T follicular helper cell (primary cell): ENCODE data around the gene ACVR1.
"Not testable (repeated sequence)": the region's sequence is repeated elsewhere in the genome, so short reads cannot be mapped to it uniquely, and the experiment has no call there.

Experiments
- DNase-seq: peaks from one replicate; pipeline ENCODE4 v3.0.0-alpha.2; 2020; ENCODE audit warnings: low read depth

The ACVR1 gene

GRCh38 chr2:157826644-157827043, 49.5 kb downstream of the ACVR1 start:
- not testable (repeated sequence) for DNase-seq

- no peak for DNase-seq
These were observed 50.2 kb downstream of the ACVR1 start for GRCh38 chr2:157825885-157826284.

- DNase-seq: no peak
These were observed 53.1 kb downstream of the ACVR1 start for GRCh38 chr2:157822993-157823392.

DNA sequence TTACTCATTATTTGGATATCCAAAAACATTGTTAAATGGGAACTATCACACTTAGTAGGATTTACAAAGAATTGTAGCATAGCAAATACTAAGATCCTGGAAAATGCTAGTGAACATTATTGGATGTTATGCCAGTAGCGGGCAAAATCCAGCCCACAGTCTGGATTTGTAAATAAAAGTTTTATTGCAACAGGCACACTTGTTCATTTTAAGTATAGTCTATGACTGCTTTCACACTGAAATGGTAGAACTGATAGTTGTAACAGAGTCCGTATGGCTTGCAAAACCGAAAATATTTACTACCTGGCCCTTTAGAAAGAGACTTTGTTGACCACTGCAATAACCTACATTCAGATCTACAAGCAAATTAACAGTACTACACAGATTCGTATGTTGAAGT, 53.6 kb downstream of the ACVR1 start:
- DNase-seq: no peak

- DNase-seq: no peak
These were observed 54.5 kb downstream of the ACVR1 start for GRCh38 chr2:157821519-157822131.

GRCh38 chr2:157820193-157820592, 55.9 kb downstream of the ACVR1 start:
- no peak for DNase-seq

- DNase-seq: no peak
These were observed 56.4 kb downstream of the ACVR1 start for GRCh38 chr2:157819761-157820160.

- DNase-seq: no peak
These were observed 57.9 kb downstream of the ACVR1 start for GRCh38 chr2:157818227-157818626.

- no peak for DNase-seq
These were observed 60.7 kb downstream of the ACVR1 start for GRCh38 chr2:157815421-157815820.

- DNase-seq: no peak
These were observed 62.7 kb downstream of the ACVR1 start for GRCh38 chr2:157813467-157813866.

DNA sequence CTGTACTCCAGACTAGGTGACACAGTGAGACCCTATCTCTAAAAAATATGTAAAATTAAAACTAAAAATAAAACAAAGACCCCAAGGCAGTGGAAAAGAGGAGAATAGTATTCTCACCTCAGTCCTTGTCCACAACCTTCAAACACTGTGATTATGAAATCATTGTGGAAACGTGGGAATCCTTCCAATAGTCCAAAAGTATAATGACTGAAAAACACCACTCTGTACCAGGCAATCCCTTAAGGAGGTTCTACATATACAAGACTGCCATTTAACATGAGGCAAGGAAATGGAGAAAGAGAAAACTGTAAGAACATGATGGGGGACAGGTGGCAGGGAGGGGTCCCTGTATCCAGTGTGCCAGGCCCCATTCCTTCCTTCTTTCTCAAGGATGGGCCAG, 66.1 kb downstream of the ACVR1 start:
- DNase-seq: no peak

- DNase-seq: no peak
These were observed 66.9 kb downstream of the ACVR1 start for GRCh38 chr2:157809212-157809611.

DNA sequence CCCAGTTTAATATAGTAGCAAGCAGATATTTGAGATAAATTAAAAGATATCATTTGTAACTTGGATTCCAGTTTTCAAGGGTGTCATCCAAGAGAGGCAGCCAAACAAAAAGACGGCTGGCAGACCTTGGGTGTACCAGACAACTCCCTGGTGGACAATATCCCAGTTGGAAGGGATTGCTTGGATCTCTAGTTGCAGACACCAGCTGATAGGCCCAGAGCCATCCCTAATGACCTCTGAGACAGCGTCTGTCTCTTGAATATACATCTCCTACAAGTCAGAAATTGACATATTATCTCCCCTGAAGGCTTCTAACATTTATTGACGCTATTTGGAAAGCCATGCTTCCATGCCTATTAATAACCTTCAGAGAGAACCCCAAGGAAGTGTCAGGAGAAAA, 67.7 kb downstream of the ACVR1 start:
- DNase-seq: no peak

DNA sequence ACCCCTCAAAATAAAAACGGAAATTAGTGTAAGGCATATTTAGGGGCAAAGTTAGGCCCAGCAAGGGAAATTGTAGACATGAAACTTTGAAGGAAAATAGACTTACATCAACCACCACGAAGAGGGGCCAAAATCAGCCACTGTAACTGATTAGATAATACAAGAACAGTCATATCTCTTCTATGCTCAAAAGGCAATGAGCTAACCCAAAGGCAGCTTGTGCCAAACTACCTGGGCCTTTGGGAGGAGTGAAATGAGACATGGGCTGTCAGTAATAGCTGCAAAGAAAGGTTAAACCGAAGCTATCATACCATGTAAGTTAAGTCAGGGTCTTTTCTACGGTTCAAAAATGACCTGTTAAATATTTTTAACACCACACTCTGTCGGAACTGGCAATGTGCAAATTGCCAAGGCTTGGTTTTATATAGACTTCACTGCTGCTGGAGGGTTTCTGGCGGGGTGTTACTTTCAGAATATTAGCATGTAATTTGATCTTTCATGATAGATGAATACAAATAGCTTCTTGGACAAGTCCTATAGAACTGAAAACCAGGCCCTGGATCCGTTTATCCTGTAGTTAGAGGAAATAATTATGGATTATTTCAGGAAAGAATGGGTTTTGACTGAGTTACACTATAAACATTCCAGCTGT, 69.6 kb downstream of the ACVR1 start:
- no peak for DNase-seq

DNA sequence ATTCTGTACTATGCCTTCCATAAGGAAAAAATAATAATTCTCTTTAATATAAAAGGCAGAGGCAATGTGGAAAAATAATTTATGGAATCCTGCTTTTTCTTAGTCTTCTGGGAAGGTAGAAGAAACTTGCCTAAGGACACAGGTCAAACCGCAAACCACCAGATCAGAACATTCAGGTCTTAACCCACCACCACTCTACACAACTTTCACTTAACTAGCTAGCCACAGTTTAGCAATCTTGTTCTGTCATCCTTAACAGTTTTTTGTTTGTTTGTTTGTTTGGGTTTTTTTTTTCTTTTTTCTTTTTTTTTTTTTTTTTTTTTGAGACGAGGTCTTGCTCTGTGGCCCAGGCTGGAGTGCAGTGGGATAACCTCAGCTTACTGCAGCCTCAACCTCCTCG, 70.6 kb downstream of the ACVR1 start:
- no peak for DNase-seq

GRCh38 chr2:157804355-157804754, 71.8 kb downstream of the ACVR1 start:
- no peak for DNase-seq

DNA sequence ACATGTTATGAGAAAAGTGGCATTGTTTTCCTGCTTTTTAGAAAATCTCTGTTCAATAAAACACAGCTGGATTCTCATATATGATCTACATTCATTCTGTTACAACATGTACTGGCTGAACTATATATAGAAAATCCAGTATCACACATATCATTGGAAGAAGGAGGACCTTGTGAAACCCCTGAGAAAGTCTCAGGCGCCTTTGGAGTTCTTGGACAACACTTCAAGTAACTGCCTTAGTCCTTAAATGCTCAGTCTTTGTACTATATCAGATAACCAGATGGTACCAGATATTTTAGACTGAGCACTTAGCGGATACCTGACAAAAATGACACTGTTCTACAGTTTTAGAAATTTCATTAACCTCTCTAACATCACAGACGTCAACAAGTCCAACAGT, 72.2 kb downstream of the ACVR1 start:
- no peak for DNase-seq

DNA sequence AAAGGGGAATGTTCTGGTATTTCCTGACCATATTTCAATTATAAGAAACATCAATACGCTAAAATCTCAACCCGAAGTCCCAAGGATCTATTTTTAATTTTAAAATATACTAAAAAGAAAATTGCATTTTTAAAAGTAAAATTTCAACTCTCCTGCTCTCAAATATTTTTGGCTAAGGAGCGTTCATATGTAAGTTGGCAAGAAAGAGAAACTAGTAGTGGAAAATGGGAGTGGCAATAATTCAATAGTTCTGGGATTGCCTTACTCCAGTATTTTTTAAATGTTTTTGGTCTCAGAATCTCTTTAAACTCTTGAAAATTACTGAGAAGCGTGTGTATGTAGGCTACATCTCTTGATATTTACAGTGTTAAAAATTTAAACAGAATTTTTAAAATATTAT, 72.7 kb downstream of the ACVR1 start:
- DNase-seq: no peak

- DNase-seq: no peak
These were observed 75.2 kb downstream of the ACVR1 start for GRCh38 chr2:157800838-157801495.

DNA sequence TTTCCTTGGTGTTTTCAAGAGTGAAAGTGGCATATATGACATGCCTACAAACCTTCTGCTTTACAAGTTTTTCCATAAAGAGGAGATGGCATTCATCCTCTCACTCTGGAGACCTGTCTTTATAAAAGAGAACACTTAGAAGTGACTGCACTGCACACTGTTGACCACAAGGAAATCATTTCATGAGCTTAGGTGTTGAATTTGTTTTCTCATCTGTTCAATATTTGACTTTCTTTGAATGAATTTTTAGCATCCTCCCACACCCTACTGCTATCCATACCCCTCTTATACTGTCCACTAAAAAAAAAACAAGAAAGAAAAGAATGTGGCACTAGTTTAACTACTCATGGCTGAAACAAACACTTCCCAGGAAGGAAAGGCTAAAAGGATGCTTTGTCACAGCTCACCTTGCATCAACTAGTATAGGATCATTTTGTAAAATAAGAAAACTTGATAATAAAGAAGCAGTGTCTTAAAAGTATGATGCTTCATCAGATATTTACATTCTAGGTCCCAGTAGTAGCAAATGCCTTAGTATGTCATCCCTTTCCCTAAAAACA, 83.0 kb downstream of the ACVR1 start:
- no peak for DNase-seq

DNA sequence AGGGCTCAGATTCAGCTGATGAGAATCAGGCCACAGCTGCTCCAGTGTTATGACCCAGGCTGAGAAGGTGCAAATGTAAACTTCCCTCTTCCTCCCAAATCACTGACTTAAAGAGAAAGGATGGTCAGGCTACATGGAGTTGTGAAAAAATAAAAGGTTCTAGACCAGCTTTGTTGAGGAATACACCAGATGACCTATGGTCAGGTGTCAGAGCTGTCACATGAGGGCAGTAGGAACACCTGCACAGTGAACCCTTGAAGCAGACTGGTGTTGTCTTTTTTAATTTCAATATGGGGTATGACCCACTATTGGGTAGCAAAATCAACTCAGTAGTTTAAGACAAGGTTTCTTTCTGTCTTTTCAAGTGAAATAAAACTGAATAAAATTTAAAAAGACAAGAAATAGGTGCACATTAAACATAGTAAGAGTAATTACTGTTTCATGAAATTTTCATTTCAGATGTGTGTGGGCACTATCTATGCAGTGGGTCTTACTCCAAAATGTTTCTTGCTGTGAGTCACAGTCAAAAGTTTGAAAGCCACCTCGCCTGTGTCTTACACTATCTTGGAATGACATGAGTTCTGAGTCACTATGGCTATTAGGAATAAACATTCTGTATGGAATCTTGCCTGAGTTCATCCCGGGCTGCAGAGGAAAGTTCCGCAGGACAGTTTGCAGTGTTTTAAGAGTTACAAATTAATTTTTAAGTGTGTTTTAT, 83.6 kb downstream of the ACVR1 start:
- no peak for DNase-seq

- DNase-seq: no peak
These were observed 85.3 kb downstream of the ACVR1 start for GRCh38 chr2:157790780-157791179.
